ENCODE data around the gene CELF6.
"Not testable (repeated sequence)": the region's sequence is repeated elsewhere in the genome, so short reads cannot be mapped to it uniquely, and the experiment has no call there.

Gene CELF6

GRCh38 chr15:72276326-72276700 is 43.6 kb downstream of the CELF6 start:
- Histone ChIP-seq H3K27ac (ENCODE audit: poor library complexity, severe bottlenecking) (no peak overlapping the region), H3K36me3 (ENCODE audit: low read depth) (no peaks in the 10 kb centered on the region), H3K4me1 (ENCODE audit: insufficient read depth, poor library complexity, severe bottlenecking) (peaks cover 6% of the 10 kb centered on the region), H3K9me3 (ENCODE audit: severe bottlenecking) (no peaks in the 10 kb centered on the region), H3K4me3 (ENCODE audit: severe bottlenecking) (no peak overlapping the region), H3K27me3 (ENCODE audit: insufficient read depth, poor library complexity, severe bottlenecking) (no peaks in the 10 kb centered on the region)
- no peak for TF ChIP-seq CTCF (IDR thresholded peaks at IDR 0.05; ENCODE audit: poor library complexity, severe bottlenecking)
- no peak for DNase-seq (ENCODE audit: low spot score)
- ATAC-seq (ENCODE audit: low read depth): no peak

- H3K36me3 ChIP-seq (ENCODE audit: low read depth); H3K27ac ChIP-seq (ENCODE audit: poor library complexity, severe bottlenecking); ATAC-seq (ENCODE audit: low read depth); DNase-seq (ENCODE audit: low spot score); H3K9me3 ChIP-seq (ENCODE audit: severe bottlenecking); H3K4me3 ChIP-seq (ENCODE audit: severe bottlenecking); H3K27me3 ChIP-seq (ENCODE audit: insufficient read depth, poor library complexity, severe bottlenecking); H3K4me1 ChIP-seq (ENCODE audit: insufficient read depth, poor library complexity, severe bottlenecking): not testable (repeated sequence)
Measured at GRCh38 chr15:72275635-72276325, 44.2 kb downstream of the CELF6 start.

- ATAC-seq (ENCODE audit: low read depth): no peak
- H3K9me3 ChIP-seq (ENCODE audit: severe bottlenecking): no peaks in the 10 kb centered on the region
- TF ChIP-seq CTCF (IDR thresholded peaks at IDR 0.05; ENCODE audit: poor library complexity, severe bottlenecking): peak; percentile 69
- peak overlapping the region; percentile 54 for H3K27ac ChIP-seq (ENCODE audit: poor library complexity, severe bottlenecking)
- H3K4me1 ChIP-seq (ENCODE audit: insufficient read depth, poor library complexity, severe bottlenecking): peaks cover 13% of the 10 kb centered on the region
- H3K4me3 ChIP-seq (ENCODE audit: severe bottlenecking): peak overlapping the region; percentile 79
- H3K27me3 ChIP-seq (ENCODE audit: insufficient read depth, poor library complexity, severe bottlenecking): no peaks in the 10 kb centered on the region
- no peak for DNase-seq (ENCODE audit: low spot score)
- peaks cover 22% of the 10 kb centered on the region for H3K36me3 ChIP-seq (ENCODE audit: low read depth)
Measured at GRCh38 chr15:72272997-72273352, 47.0 kb downstream of the CELF6 start.

GRCh38 chr15:72272213-72272996 is 47.6 kb downstream of the CELF6 start, which contains the start of gene PARP6:
Gene PARP6 (minus strand): TSS chr15:72272554. CDS start chr15:72267477, 5,077 bp downstream.
- Histone ChIP-seq H3K27me3 (ENCODE audit: insufficient read depth, poor library complexity, severe bottlenecking) (no peaks in the 10 kb centered on the region), H3K4me1 (ENCODE audit: insufficient read depth, poor library complexity, severe bottlenecking) (peaks cover 13% of the 10 kb centered on the region), H3K4me3 (ENCODE audit: severe bottlenecking) (peak within 1 kb of the TSS; percentile 79), H3K27ac (ENCODE audit: poor library complexity, severe bottlenecking) (peak within 1 kb of the TSS; percentile 54), H3K36me3 (ENCODE audit: low read depth) (peaks cover 26% of the 10 kb centered on the region), H3K9me3 (ENCODE audit: severe bottlenecking) (no peaks in the 10 kb centered on the region)
- DNase-seq (ENCODE audit: low spot score) (peak; percentile 100), ATAC-seq (ENCODE audit: low read depth) (peak; percentile 96)
- TF ChIP-seq CTCF (IDR thresholded peaks at IDR 0.05; ENCODE audit: poor library complexity, severe bottlenecking): peak; percentile 97

- Histone ChIP-seq H3K4me1 (ENCODE audit: insufficient read depth, poor library complexity, severe bottlenecking) (peaks cover 13% of the 10 kb centered on the region), H3K27ac (ENCODE audit: poor library complexity, severe bottlenecking) (peak overlapping the region; percentile 54), H3K4me3 (ENCODE audit: severe bottlenecking) (peak overlapping the region; percentile 79), H3K27me3 (ENCODE audit: insufficient read depth, poor library complexity, severe bottlenecking) (no peaks in the 10 kb centered on the region), H3K9me3 (ENCODE audit: severe bottlenecking) (no peaks in the 10 kb centered on the region), H3K36me3 (ENCODE audit: low read depth) (peaks cover 31% of the 10 kb centered on the region)
- no peak for TF ChIP-seq CTCF (IDR thresholded peaks at IDR 0.05; ENCODE audit: poor library complexity, severe bottlenecking)
- DNase-seq (ENCODE audit: low spot score) (no peak), ATAC-seq (ENCODE audit: low read depth) (peak; percentile 11)
Measured at GRCh38 chr15:72271895-72272212, 48.1 kb downstream of the CELF6 start.
